ENCODE data around the gene GPRC5A. TPM values are rescaled to one million over a fixed set of nuclear protein-coding genes. Genes with fewer than 3 reads are reported as not detected.
A peak's percentile ranks its signal among the peaks of the same experiment; 100 is the strongest.

GPRC5A gene
- total RNA-seq, 1 donor from 2014 or later: 3.4 TPM

DNA sequence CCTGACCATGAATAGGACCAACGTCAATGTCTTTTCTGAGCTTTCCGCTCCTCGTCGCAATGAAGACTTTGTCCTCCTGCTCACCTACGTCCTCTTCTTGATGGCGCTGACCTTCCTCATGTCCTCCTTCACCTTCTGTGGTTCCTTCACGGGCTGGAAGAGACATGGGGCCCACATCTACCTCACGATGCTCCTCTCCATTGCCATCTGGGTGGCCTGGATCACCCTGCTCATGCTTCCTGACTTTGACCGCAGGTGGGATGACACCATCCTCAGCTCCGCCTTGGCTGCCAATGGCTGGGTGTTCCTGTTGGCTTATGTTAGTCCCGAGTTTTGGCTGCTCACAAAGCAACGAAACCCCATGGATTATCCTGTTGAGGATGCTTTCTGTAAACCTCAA lies 17.3 kb downstream of the GPRC5A start:
- Mint-ChIP-seq H3K4me3 (ENCODE audit: unreplicated experiment) (no peak overlapping the region), H3K9me3 (ENCODE audit: unreplicated experiment) (no peaks in the 10 kb centered on the region), H3K36me3 (ENCODE audit: low read depth, unreplicated experiment) (peaks cover 4% of the 10 kb centered on the region), H3K27ac (ENCODE audit: unreplicated experiment) (peak overlapping the region; percentile 41), H3K4me1 (ENCODE audit: unreplicated experiment) (peaks cover 58% of the 10 kb centered on the region), H3K27me3 (ENCODE audit: unreplicated experiment) (peaks cover 6% of the 10 kb centered on the region)
- TF ChIP-seq, protein P1, sequence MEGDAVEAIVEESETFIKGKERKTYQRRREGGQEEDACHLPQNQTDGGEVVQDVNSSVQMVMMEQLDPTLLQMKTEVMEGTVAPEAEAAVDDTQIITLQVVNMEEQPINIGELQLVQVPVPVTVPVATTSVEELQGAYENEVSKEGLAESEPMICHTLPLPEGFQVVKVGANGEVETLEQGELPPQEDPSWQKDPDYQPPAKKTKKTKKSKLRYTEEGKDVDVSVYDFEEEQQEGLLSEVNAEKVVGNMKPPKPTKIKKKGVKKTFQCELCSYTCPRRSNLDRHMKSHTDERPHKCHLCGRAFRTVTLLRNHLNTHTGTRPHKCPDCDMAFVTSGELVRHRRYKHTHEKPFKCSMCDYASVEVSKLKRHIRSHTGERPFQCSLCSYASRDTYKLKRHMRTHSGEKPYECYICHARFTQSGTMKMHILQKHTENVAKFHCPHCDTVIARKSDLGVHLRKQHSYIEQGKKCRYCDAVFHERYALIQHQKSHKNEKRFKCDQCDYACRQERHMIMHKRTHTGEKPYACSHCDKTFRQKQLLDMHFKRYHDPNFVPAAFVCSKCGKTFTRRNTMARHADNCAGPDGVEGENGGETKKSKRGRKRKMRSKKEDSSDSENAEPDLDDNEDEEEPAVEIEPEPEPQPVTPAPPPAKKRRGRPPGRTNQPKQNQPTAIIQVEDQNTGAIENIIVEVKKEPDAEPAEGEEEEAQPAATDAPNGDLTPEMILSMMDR (IDR thresholded peaks at IDR 0.05; ENCODE audit: unreplicated experiment): no peak
- DNase-seq (ENCODE audit: low spot score): no peak

DNA sequence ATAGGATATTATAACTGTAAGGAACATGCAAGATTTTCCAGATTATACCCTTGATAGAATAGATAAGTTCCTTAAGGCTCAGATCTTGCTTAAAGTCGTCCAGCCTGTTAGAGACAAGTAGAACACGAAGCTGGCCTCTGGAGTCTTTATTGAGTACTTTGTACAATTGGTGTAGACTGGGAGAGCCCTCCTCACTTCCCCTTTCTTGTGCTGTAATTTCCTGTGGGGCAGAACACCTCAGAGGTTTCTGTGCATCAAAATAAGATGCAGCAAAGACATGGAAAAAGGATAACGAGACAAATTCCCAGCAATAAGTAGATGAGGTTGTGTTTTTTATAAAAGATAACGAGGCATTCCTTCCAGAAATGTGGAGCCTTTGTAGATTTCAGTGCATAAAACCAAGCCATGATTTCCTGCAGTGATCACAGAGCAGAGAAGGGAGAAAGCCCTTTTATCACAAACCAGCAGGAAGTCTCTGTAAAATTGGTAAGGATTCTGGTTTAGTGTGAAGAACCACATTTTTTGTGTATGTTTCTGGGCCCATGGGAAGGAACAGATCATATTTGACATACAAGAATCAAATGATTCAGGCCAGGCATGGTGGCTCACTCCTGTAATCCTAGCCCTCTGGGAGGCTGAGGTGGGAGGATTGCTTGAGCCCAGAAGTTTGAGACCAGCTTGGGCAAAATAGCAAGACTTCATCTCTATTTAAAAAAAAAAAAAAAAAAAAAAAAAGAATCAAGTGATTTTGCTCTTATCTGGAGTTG lies 18.0 kb downstream of the GPRC5A start:
- Mint-ChIP-seq H3K36me3 (ENCODE audit: low read depth, unreplicated experiment) (peaks cover 4% of the 10 kb centered on the region), H3K4me3 (ENCODE audit: unreplicated experiment) (no peak overlapping the region), H3K9me3 (ENCODE audit: unreplicated experiment) (no peaks in the 10 kb centered on the region), H3K27ac (ENCODE audit: unreplicated experiment) (no peak overlapping the region), H3K4me1 (ENCODE audit: unreplicated experiment) (peaks cover 57% of the 10 kb centered on the region), H3K27me3 (ENCODE audit: unreplicated experiment) (peaks cover 7% of the 10 kb centered on the region)
- TF ChIP-seq, protein P1 (IDR thresholded peaks at IDR 0.05; ENCODE audit: unreplicated experiment): no peak
- DNase-seq (ENCODE audit: low spot score): no peak

DNA sequence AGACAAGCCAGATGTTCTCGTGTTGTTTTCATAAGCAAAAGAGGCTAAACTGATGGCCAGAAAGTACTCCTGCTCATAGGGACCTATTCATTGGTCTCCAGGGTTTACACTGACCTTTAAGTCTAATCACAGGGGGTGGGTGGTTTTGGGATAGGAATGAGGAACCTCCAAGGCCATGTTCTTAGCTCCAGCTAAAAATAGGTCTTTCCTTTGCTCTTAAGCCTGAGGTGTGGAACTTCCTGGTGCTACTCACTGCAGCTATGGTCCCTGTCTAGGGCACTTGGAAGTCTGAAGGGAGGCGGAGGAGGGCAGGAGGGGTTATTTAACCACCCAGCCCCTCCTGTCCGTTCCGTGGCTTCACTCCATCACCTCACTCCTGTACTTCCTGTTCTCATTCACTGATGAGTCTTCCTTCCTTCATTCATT lies 18.6 kb downstream of the GPRC5A start:
- H3K27me3 Mint-ChIP-seq (ENCODE audit: unreplicated experiment): peaks cover 7% of the 10 kb centered on the region
- H3K9me3 Mint-ChIP-seq (ENCODE audit: unreplicated experiment): no peaks in the 10 kb centered on the region
- peaks cover 4% of the 10 kb centered on the region for H3K36me3 Mint-ChIP-seq (ENCODE audit: low read depth, unreplicated experiment)
- H3K27ac Mint-ChIP-seq (ENCODE audit: unreplicated experiment): no peak overlapping the region
- H3K4me3 Mint-ChIP-seq (ENCODE audit: unreplicated experiment): no peak overlapping the region
- TF ChIP-seq, protein P1 (IDR thresholded peaks at IDR 0.05; ENCODE audit: unreplicated experiment): no peak
- peaks cover 54% of the 10 kb centered on the region for H3K4me1 Mint-ChIP-seq (ENCODE audit: unreplicated experiment)
- no peak for DNase-seq (ENCODE audit: low spot score)

DNA sequence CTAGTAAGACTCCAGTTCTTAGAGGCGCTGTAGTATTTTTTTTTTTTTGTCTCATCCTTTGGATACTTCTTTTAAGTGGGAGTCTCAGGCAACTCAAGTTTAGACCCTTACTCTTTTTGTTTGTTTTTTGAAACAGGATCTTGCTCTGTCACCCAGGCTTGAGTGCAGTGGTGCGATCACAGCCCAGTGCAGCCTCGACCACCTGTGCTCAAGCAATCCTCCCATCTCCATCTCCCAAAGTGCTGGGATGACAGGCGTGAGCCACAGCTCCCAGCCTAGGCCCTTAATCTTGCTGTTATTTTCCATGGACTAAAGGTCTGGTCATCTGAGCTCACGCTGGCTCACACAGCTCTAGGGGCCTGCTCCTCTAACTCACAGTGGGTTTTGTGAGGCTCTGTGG lies 21.3 kb downstream of the GPRC5A start:
- H3K9me3 Mint-ChIP-seq (ENCODE audit: unreplicated experiment): no peaks in the 10 kb centered on the region
- peaks cover 8% of the 10 kb centered on the region for H3K27me3 Mint-ChIP-seq (ENCODE audit: unreplicated experiment)
- peaks cover 66% of the 10 kb centered on the region for H3K4me1 Mint-ChIP-seq (ENCODE audit: unreplicated experiment)
- H3K27ac Mint-ChIP-seq (ENCODE audit: unreplicated experiment): no peak overlapping the region
- no peak for DNase-seq (ENCODE audit: low spot score)
- TF ChIP-seq, protein P1 (IDR thresholded peaks at IDR 0.05; ENCODE audit: unreplicated experiment): no peak
- H3K36me3 Mint-ChIP-seq (ENCODE audit: low read depth, unreplicated experiment): peaks cover 4% of the 10 kb centered on the region
- H3K4me3 Mint-ChIP-seq (ENCODE audit: unreplicated experiment): no peak overlapping the region

DNA sequence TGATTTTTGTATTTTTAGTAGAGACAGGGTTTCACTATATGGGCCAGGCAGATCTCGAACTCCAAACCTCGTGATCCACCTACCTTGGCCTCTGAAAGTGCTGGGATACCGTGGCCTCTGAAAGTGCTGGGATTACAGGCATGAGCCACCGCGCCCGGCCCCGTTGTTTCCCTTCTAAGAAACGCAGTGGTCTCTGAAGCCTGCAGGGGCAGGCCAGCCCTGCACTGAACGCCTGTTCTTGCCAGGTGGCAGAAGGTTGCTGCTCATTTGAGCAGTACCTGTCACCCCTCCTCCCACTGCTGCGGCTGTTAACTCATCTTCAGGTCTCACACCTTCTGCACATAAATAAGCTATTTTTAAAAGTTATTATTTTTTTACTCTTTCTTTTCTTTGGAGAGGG lies 24.3 kb downstream of the GPRC5A start:
- peaks cover 6% of the 10 kb centered on the region for H3K27me3 Mint-ChIP-seq (ENCODE audit: unreplicated experiment)
- TF ChIP-seq, protein P1 (IDR thresholded peaks at IDR 0.05; ENCODE audit: unreplicated experiment): no peak
- DNase-seq (ENCODE audit: low spot score): no peak
- peaks cover 47% of the 10 kb centered on the region for H3K4me1 Mint-ChIP-seq (ENCODE audit: unreplicated experiment)
- H3K36me3 Mint-ChIP-seq (ENCODE audit: low read depth, unreplicated experiment): peaks cover 4% of the 10 kb centered on the region
- H3K9me3 Mint-ChIP-seq (ENCODE audit: unreplicated experiment): no peaks in the 10 kb centered on the region
- no peak overlapping the region for H3K4me3 Mint-ChIP-seq (ENCODE audit: unreplicated experiment)
- H3K27ac Mint-ChIP-seq (ENCODE audit: unreplicated experiment): no peak overlapping the region

Data from endothelial cell (in vitro differentiated cells).